ENCODE data around the gene FBXO45.
"Not testable (repeated sequence)": the region's sequence is repeated elsewhere in the genome, so short reads cannot be mapped to it uniquely, and the experiment has no call there.

FBXO45 gene, protein sequence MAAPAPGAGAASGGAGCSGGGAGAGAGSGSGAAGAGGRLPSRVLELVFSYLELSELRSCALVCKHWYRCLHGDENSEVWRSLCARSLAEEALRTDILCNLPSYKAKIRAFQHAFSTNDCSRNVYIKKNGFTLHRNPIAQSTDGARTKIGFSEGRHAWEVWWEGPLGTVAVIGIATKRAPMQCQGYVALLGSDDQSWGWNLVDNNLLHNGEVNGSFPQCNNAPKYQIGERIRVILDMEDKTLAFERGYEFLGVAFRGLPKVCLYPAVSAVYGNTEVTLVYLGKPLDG

GRCh38 chr3:196568246-196569002, at the start of gene FBXO45, which contains the start of gene WDR53:
Gene FBXO45, plus strand, starts transcription at chr3:196568660. Its CDS starts 325 bp downstream, at chr3:196568985.
Gene WDR53, minus strand, starts transcription at chr3:196568554. Its CDS starts 7,079 bp downstream, at chr3:196561475.
- DNase-seq = peak; percentile 96

DNA sequence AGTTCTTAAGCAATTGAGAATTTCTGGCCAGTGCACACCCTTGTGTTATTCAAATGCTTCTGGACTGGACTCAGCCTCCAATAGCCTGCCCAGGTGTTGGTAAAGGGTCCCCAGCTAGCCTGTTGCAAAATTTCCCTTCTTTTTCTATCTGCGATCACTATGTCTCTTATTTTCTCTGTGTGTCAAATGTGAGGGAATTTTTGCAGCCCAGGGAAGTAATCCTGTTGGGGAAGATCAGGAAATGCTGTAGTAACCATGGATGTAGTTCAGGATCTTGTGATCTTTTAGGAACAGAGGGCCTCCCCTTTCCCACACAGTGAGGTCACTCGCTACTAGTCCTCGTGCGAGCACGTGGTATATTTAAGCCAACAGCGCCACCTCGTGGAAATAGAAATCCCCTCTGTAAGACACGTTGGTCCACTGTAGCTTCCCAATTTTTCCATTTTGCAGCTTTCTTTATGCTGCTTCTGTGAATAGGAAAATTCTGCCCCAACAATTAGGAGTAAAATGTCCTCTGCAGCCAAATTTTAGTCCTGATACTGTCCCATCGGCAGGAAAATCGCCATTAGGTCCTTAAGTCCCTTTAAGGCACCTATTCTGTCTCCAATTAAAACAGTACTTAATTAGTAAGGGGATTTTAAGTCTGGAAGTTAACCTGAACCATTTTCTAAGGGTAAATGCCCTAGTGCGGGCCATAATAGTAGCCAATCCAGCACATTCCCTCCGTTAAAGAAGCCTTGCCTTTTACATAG, 49.3 kb upstream of the FBXO45 start:
- peak; percentile 55 for DNase-seq

GRCh38 chr3:196519718-196520082, 48.8 kb upstream of the FBXO45 start:
- no peak for DNase-seq

DNA sequence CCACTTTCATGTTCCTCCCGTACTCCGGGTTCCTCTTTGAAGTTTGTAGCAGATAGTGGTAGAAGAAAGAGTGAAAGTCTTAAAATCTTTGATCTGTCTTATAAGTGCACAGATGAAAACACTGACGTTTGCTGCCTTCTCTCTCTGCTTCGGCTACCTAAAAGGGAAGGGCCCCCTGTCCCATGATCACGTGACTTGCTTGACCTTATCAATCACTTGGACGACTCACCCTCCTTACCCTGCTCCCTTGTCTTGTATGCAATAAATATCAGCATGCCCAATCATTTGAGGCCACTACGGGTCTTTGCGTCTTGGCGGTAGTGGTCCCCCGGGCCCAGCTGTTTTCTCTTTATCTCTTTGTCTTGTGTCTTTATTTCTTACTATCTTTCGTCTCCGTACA, 47.2 kb upstream of the FBXO45 start:
- not testable (repeated sequence) for DNase-seq

GRCh38 chr3:196523841-196524240, 44.6 kb upstream of the FBXO45 start:
- DNase-seq = no peak

- no peak for DNase-seq
These were observed 43.9 kb upstream of the FBXO45 start for GRCh38 chr3:196524527-196524926.

- no peak for DNase-seq
These were observed 43.3 kb upstream of the FBXO45 start for GRCh38 chr3:196525141-196525540.

GRCh38 chr3:196528639-196529233, 39.7 kb upstream of the FBXO45 start:
- DNase-seq = peak; percentile 61

DNA sequence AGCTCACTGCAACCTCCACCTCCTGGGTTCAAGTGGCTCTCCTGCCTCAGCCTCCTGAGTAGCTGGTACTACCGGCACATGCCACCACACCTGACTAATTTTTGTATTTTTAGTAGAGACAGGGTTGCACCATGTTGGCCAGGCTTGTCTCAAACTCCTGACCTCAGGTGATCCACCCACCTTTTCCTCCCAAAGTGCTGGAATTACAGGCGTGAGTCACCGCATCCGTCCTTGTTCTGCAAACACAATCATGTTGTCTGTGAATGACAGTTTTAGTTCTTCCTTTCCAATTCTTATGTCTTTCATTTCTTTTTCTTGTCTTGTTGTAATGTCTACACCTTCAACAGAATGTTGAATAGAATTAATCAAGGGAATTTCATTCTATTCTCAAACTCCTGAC, 37.0 kb upstream of the FBXO45 start:
- no peak for DNase-seq

DNA sequence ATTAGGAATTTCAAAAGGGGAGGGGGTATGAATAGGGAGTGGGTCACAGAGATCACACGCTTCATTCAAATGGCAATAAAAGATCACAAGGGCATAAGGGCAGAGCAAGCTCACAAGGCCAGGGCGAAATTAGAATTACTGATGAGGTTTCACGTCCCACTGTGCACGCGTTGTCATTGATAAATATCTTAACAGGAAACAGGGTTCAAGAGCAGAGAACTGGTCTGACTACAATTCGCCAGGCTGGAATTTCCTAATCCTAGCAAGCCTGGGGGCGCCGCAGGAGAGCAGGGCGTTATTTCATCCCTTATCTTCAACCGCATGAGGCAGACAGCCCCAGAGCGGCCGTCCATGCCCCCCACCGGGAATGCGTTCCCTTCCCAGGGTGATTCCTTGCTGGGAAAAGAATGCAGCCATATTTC, 35.2 kb upstream of the FBXO45 start:
- DNase-seq = no peak

- peak; percentile 65 for DNase-seq
These were observed 31.0 kb upstream of the FBXO45 start for GRCh38 chr3:196537319-196537984.

DNA sequence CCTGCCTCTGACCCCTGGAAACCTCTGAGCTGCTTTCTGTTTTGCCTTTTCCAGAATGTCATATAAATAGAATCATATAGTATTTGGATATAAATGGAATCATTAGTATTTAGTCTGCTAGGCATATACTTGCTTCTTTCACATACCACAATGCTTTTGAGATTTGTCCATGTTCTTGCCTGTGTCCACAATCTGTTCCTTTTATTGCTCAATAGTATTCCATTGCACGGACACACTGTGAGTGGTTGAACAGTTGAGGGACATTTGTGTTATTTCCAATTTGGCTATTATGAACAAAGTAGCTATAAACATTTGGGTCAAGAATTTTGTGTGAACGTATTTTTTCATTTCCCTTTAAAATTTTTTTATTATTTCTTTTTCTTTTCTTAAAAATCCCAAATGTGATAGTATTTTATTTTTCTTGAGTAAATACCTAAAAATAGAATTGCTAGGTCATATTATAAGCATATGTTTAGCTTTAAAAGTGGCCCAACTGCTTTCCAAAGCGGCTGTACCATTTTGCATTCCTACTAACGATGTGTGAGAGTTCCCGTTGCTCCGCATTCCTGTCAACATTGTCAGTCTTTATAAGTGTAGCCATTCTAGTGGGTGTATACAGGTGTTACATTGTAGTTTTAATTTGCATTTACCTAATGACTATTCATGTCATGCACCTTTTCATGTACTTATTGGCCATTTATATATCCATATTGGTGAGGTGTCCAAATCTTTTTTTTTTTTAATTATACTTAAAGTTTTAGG, 26.6 kb upstream of the FBXO45 start:
- DNase-seq = no peak

GRCh38 chr3:196544491-196544992, 23.9 kb upstream of the FBXO45 start:
- DNase-seq = no peak

- no peak for DNase-seq
These were observed 21.9 kb upstream of the FBXO45 start for GRCh38 chr3:196546537-196546936.

DNA sequence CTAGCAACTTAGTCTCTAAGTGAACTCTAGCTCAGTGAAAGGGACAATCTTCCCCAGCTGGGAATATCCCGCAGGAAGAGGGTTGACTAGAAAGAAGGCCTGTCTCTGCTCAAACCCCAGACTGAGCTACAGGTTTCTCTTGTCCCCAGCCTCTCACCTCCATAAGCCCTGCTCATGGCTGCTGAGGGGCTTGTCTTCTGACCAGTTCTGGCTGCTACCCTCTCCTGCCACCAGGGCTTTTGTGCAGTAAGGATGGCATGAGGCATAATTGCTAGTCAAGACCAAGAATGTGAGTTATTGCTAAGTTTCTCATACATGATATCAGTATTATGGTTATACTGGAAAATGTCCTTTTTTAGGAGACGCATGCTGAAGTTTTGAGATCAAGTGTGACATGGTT, 21.4 kb upstream of the FBXO45 start:
- DNase-seq = no peak

- DNase-seq = not testable (repeated sequence)
These were observed 19.1 kb upstream of the FBXO45 start for GRCh38 chr3:196549312-196549711.

- DNase-seq = not testable (repeated sequence)
These were observed 18.3 kb upstream of the FBXO45 start for GRCh38 chr3:196550172-196550571.

DNA sequence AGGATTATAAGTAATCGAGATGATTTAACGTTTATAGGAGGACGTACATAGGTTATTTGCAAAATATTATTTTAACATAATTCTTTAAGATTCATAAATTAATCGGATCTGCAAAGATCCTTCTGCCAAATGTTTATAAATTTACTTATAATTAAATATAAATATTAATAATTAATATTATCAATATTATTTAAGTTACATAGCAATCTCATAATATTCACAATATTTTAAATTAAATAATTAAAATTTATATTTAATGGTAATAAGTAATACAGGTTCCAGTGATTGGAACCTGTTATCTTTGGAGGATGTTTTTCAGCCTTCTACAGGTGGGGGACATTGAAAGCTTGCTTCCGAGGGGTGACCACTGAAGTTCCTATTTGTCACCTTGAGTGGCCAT, 16.2 kb upstream of the FBXO45 start:
- DNase-seq = no peak

DNA sequence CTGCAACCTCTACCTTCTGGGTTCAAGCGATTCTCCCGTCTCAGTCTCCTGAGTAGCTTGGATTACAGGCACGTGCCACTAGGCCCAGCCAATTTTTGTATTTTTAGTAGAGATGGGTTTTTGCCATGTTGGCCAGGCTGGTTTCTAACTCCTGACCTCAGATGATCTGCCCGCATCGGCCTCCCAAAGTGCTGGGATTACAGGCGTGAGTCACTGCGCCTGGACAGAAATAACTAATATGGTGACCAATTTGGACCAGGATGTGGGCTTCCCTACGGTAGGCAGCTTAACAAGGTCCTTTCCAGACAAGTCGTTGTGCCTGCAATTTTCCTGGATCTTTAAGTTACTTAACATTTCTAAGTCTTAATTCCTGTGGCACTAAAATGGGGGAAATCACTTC, 14.9 kb upstream of the FBXO45 start:
- no peak for DNase-seq

DNA sequence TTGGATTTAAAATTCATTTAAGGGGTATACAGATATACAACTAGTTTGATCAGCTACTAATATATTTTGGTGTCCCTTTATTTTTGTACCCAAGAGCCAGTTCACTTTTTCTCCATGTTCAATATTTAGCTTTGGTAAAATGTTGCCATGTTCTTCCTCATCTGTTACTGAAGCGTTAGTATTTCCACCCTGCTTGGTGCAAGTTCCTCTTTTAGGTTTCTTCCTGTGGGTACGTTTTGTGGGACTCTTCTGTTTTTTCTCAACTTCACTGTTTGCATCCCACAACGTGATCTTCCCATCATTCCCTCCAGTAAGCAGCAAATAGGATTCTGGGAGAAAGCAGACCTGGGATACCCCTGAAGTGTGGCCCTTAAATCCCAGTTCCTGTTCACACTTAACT, 14.3 kb upstream of the FBXO45 start:
- DNase-seq = peak; percentile 1

- no peak for DNase-seq
These were observed 13.2 kb upstream of the FBXO45 start for GRCh38 chr3:196555295-196555694.

DNA sequence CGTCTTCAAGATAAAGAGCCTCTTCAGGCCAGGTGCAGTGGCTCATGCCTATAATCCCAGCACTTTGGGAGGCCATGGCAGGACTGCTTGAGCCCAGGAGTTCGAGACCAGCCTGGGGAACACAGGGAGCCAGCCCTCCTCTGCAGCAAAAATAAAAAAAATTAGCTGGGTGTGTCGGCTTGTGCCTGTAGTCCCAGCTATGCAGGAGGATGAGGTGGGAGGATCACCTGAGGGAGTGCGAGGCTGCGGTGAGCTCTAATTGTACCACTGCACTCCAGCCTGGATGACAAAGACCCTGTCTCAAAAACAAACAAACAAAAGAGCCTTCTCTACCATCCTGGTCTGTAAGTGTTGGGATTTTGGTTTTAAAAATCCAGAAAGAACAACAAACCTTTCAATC, 11.2 kb upstream of the FBXO45 start:
- no peak for DNase-seq

Measured in CD4-positive, alpha-beta T cell treated with Interleukin-4 for 4 hours (primary cell).